Lower lobe of right lung (tissue), 2 donors: ENCODE data around the gene NXNL2. TPM values are rescaled to one million over a fixed set of nuclear protein-coding genes. Genes with fewer than 3 reads are reported as not detected.
A peak's percentile ranks its signal among the peaks of the same experiment; 100 is the strongest.

Experiments
- ATAC-seq, 2 donors: fragments of 200-7000 bp; cut with Tn5 transposase; one replicate each; pipeline ENCODE4 v1.9.1; 2020 to 2022; ENCODE audit warnings: mild to moderate bottlenecking in 2 of 2, moderate library complexity in 2 of 2
- DNase-seq: peaks from one replicate; pipeline ENCODE4 v3.0.0-alpha.2; 2020
- H3K27ac ChIP-seq: fragments of 200-600 bp; one replicate; pipeline ENCODE4 v1.8.0; 2022
- H3K27me3 ChIP-seq: fragments of 200-600 bp; one replicate; pipeline ENCODE4 v1.8.0; 2022; ENCODE audit warnings: low read depth
- H3K36me3 ChIP-seq: fragments of 200-600 bp; one replicate; pipeline ENCODE4 v1.8.0; 2022; ENCODE audit warnings: mild to moderate bottlenecking
- H3K4me1 ChIP-seq: fragments of 200-600 bp; one replicate; pipeline ENCODE4 v1.8.0; 2022
- H3K4me3 ChIP-seq: fragments of 200-600 bp; one replicate; pipeline ENCODE4 v1.8.0; 2022; ENCODE audit warnings: mild to moderate bottlenecking
- H3K9me3 ChIP-seq: fragments of 200-600 bp; one replicate; pipeline ENCODE4 v1.8.0; 2022
- CTCF ChIP-seq: fragments of 200-600 bp; IDR thresholded peaks from one replicate; pipeline ENCODE4 v1.8.0; 2022; ENCODE audit warnings: antibody characterized with exemption, mild to moderate bottlenecking
- intact Hi-C: fragments of 100-400 bp; cut with DNase I; formaldehyde crosslinking; loops from one replicate; pipeline ENCODE4 v1.11.0; 2022
- total RNA-seq: library from RNA; stranded (reverse); fragmentation: NEBNext Ultra II Directional; extraction: Animal tissue kit (Norgen Biotek cat#: 25700); gene quantifications from one replicate; pipeline ENCODE4 v1.2.1, GENCODE V29; 2021
- donor health status: DM: no; HTN: yes; CAD: no; lungs with severe emphysema.

Gene NXNL2
- total RNA-seq, 1 donor from 2014 or later: 0.71 TPM

DNA sequence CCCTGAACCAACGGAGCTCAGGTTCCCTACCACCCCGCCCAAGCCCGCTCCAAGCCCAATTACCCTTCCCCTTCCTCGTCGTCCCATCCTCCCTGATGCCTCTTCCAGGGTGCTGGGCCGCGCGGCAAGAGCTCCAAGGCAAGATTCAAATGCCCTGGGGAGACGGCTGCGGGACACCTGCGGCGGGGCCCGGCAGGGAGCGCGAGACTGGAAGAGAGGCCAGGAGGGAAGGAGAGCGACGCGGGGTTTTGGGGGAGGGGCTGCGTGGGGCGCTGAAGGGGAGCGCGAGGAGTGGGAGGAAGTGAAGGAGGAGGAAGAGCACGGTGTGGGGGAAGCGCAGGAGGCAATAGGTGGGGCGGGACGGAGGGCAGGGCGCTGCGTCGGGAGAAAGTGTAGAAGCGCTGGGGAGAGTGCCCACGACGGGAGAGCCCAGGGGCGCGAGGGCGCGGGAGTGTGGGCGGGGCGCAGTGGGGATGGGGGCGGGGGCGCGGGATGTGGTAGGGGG lies 975 bp upstream of the NXNL2 start:
- H3K27ac ChIP-seq: peak overlapping the region; percentile 49
- DNase-seq (peak; percentile 61), ATAC-seq (peak; percentile 24 to 52)
- peaks cover 31% of the 10 kb centered on the region for H3K27me3 ChIP-seq
- H3K9me3 ChIP-seq: no peaks in the 10 kb centered on the region
- peaks cover 16% of the 10 kb centered on the region for H3K4me1 ChIP-seq
- H3K36me3 ChIP-seq: no peaks in the 10 kb centered on the region
- intact Hi-C loops: no loop called here
- H3K4me3 ChIP-seq: peak overlapping the region; percentile 56
- no peak for TF ChIP-seq CTCF

GRCh38 chr9:88535226-88536022 lies 446 bp downstream of the NXNL2 start:
- Histone ChIP-seq H3K27ac (peak overlapping the region; percentile 53), H3K4me3 (peak overlapping the region; percentile 56), H3K27me3 (peaks cover 31% of the 10 kb centered on the region), H3K4me1 (peaks cover 16% of the 10 kb centered on the region), H3K9me3 (no peaks in the 10 kb centered on the region), H3K36me3 (no peaks in the 10 kb centered on the region)
- DNase-seq: no peak
- intact Hi-C loops: no loop called here
- ATAC-seq: peak; percentile 25 to 40
- no peak for TF ChIP-seq CTCF

GRCh38 chr9:88536023-88536324 lies 996 bp downstream of the NXNL2 start:
- ATAC-seq: no peak
- peak overlapping the region; percentile 56 for H3K4me3 ChIP-seq
- no peaks in the 10 kb centered on the region for H3K36me3 ChIP-seq
- DNase-seq: no peak
- no peaks in the 10 kb centered on the region for H3K9me3 ChIP-seq
- no peak for TF ChIP-seq CTCF
- no peak overlapping the region for H3K27ac ChIP-seq
- intact Hi-C loops: no loop called here
- H3K27me3 ChIP-seq: peaks cover 31% of the 10 kb centered on the region
- peaks cover 16% of the 10 kb centered on the region for H3K4me1 ChIP-seq

DNA sequence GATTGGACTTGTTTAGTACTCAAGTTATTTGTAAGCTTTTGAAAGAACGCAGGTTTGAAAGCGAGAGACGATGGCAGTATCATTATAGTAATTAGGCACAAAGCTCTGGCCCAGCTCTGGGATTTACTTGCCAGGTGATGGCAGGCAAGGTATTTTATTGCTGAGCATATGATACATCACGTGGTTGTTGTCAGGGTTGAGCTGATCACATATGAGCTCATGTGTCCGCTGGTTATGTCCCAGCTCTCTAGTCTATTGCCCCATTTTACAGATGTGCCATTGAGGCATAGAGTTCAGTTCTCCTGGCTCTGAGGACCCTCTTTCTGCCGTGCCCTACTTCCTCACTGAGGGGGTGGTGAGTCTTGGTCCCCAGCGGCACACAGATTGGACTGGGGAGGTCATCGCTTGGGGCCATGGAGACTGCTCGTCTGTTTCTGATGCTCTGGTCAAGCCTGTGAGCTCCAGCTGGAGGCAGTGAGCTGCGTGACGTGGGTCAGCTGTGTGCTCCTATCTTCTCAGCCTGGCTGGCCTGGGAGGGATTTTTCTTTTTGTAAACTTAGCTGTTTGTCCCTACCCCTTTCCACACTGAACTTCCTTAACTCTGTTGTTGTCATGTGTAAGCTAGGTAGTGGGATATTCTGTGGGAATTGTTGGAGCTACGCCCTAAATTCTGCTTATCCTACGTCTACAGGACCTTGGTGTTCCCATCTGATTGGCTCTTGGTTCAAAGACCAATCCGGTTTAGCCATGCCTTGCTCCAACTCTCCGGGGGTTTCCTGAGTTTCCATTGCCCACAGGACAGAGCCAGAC lies 2.2 kb downstream of the NXNL2 start:
- TF ChIP-seq CTCF: no peak
- no peak for DNase-seq
- intact Hi-C loops: no loop called here
- Histone ChIP-seq H3K9me3 (no peaks in the 10 kb centered on the region), H3K4me3 (no peak overlapping the region), H3K4me1 (peaks cover 16% of the 10 kb centered on the region), H3K27ac (peak overlapping the region; percentile 3), H3K36me3 (no peaks in the 10 kb centered on the region), H3K27me3 (peaks cover 26% of the 10 kb centered on the region)
- ATAC-seq: no peak

DNA sequence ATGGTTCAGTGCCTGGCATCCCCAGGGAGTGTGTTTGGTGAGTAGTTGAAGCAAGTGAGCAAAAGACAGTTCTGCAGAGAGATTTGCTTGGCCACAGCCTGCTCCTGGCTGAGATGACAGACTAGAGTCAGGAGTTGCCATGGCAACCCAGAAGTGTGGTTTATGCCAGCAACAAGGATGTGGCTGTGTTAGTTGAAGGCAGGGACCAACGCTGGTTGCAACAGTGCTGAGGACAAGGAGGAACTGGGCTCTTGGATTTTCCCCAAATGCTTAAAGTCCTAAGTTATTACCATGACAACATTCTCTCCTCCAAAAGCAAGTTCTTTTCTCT lies 2.7 kb downstream of the NXNL2 start:
- Histone ChIP-seq H3K4me3 (no peak overlapping the region), H3K36me3 (no peaks in the 10 kb centered on the region), H3K4me1 (peaks cover 16% of the 10 kb centered on the region), H3K27me3 (peaks cover 26% of the 10 kb centered on the region), H3K27ac (peak overlapping the region; percentile 3), H3K9me3 (no peaks in the 10 kb centered on the region)
- no peak for TF ChIP-seq CTCF
- intact Hi-C loops: no loop called here
- ATAC-seq (no peak), DNase-seq (no peak)
